ENCODE data around the gene THBS1. TPM values are rescaled to one million over a fixed set of nuclear protein-coding genes. Genes with fewer than 3 reads are reported as not detected.

THBS1 gene
- total and polyA plus RNA-seq, 4 donors, result 35.3 to 544 (median 325) TPM

- H3K9ac ChIP-seq (ENCODE audit: insufficient read depth in 1 of 2, low read length in 2 of 2), result no peak overlapping the region
- WGBS, 2 donors, result 95 to 99% methylated on average over 2 of the region's 2 CpGs
Observed at GRCh38 chr15:39597336-39597735, 16.5 kb downstream of the THBS1 start.

GRCh38 chr15:39597751-39598185 is 16.9 kb downstream of the THBS1 start:
- H3K4me1 ChIP-seq (ENCODE audit: control insufficient read depth in 5 of 5, insufficient read depth in 5 of 5, low read length in 5 of 5), result peaks cover 0 to 6% (median 0%) of the 10 kb centered on the region in 5 donors

More at GRCh38 chr15:39597336-39597735, 16.5 kb downstream of the THBS1 start:
- no peak for ATAC-seq (ENCODE audit: insufficient read depth, low FRiP score)
- no peak for DNase-seq
- no peak overlapping the region for H3K4me3 ChIP-seq
- no peaks in the 10 kb centered on the region for H3K9me3 ChIP-seq (ENCODE audit: control insufficient read depth in 4 of 4, insufficient read depth in 3 of 4, low read length in 3 of 4)
- peaks cover 16 to 35% (median 29%) of the 10 kb centered on the region in 4 donors for H3K36me3 ChIP-seq (ENCODE audit: control insufficient read depth in 4 of 4, insufficient read depth in 4 of 4, low read length in 4 of 4)
- no peak overlapping the region for H3K27ac ChIP-seq (ENCODE audit: low read depth in 1 of 2, low read length in 1 of 2)
- H3K4me1 ChIP-seq (ENCODE audit: control insufficient read depth in 5 of 5, insufficient read depth in 5 of 5, low read length in 5 of 5), result peaks cover 0 to 6% (median 0%) of the 10 kb centered on the region in 5 donors
- no peak for TF ChIP-seq CTCF (IDR thresholded peaks at IDR 0.05; ENCODE audit: control extremely low read depth, extremely low read depth)
- no peaks in the 10 kb centered on the region for H3K27me3 ChIP-seq (ENCODE audit: control insufficient read depth in 3 of 3, insufficient read depth in 3 of 3, low read length in 2 of 3)

GRCh38 chr15:39598186-39598850 is 17.4 kb downstream of the THBS1 start:
- peaks cover 0 to 5% (median 0%) of the 10 kb centered on the region in 5 donors for H3K4me1 ChIP-seq (ENCODE audit: control insufficient read depth in 5 of 5, insufficient read depth in 5 of 5, low read length in 5 of 5)
- H3K27ac ChIP-seq (ENCODE audit: low read depth in 1 of 2, low read length in 1 of 2), result no peak overlapping the region
- no peak overlapping the region for H3K9ac ChIP-seq (ENCODE audit: insufficient read depth in 1 of 2, low read length in 2 of 2)
- no peak for TF ChIP-seq CTCF (IDR thresholded peaks at IDR 0.05; ENCODE audit: control extremely low read depth, extremely low read depth)
- WGBS, 2 donors, result 56 to 86% methylated on average over 3 of the region's 3 CpGs
- H3K36me3 ChIP-seq (ENCODE audit: control insufficient read depth in 4 of 4, insufficient read depth in 4 of 4, low read length in 4 of 4), result peaks cover 7 to 26% (median 20%) of the 10 kb centered on the region in 4 donors
- H3K4me3 ChIP-seq, result no peak overlapping the region
- no peaks in the 10 kb centered on the region for H3K27me3 ChIP-seq (ENCODE audit: control insufficient read depth in 3 of 3, insufficient read depth in 3 of 3, low read length in 2 of 3)
- H3K9me3 ChIP-seq (ENCODE audit: control insufficient read depth in 4 of 4, insufficient read depth in 3 of 4, low read length in 3 of 4), result no peaks in the 10 kb centered on the region
- ATAC-seq (ENCODE audit: insufficient read depth, low FRiP score) (no peak), DNase-seq (no peak)

More at GRCh38 chr15:39597751-39598185, 16.9 kb downstream of the THBS1 start:
- no peak for ATAC-seq (ENCODE audit: insufficient read depth, low FRiP score)
- H3K27ac ChIP-seq (ENCODE audit: low read depth in 1 of 2, low read length in 1 of 2), result no peak overlapping the region
- peaks cover 13 to 31% (median 26%) of the 10 kb centered on the region in 4 donors for H3K36me3 ChIP-seq (ENCODE audit: control insufficient read depth in 4 of 4, insufficient read depth in 4 of 4, low read length in 4 of 4)
- TF ChIP-seq CTCF (IDR thresholded peaks at IDR 0.05; ENCODE audit: control extremely low read depth, extremely low read depth), result no peak
- no peak overlapping the region for H3K4me3 ChIP-seq
- H3K9ac ChIP-seq (ENCODE audit: insufficient read depth in 1 of 2, low read length in 2 of 2), result no peak overlapping the region
- DNase-seq, result no peak
- 91 to 96% methylated on average over 6 of the region's 6 CpGs for WGBS, 2 donors
- H3K9me3 ChIP-seq (ENCODE audit: control insufficient read depth in 4 of 4, insufficient read depth in 3 of 4, low read length in 3 of 4), result no peaks in the 10 kb centered on the region
- H3K27me3 ChIP-seq (ENCODE audit: control insufficient read depth in 3 of 3, insufficient read depth in 3 of 3, low read length in 2 of 3), result no peaks in the 10 kb centered on the region

Measured in lung (tissue), 12 donors.